Measurements from ENCODE around the gene TMED3.
A peak's percentile ranks its signal among the peaks of the same experiment; 100 is the strongest.
"Not testable (repeated sequence)": the region's sequence is repeated elsewhere in the genome, so short reads cannot be mapped to it uniquely, and the experiment has no call there.

Gene TMED3

DNA sequence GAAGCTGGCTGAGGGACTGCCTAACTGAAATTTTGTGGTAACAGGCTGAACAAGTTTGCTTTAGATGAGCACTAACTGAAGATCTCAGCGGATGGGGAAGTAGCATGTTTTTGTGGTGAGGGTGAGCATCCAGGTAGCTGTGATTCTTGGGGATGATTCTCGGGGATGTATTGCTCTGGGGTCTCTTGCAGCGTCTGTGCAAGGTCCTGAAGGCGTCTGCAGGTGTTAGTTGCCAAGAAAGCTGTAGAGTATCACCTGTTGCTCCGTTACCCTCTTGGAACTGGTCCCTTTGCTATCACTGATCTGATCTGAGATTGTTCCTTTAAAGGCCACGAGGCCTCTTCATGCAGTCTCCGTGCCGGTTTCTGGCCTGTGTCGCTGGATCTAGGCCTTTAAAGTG lies 6.0 kb downstream of the TMED3 start:
- DNase-seq (ENCODE audit: low read depth): no peak

DNA sequence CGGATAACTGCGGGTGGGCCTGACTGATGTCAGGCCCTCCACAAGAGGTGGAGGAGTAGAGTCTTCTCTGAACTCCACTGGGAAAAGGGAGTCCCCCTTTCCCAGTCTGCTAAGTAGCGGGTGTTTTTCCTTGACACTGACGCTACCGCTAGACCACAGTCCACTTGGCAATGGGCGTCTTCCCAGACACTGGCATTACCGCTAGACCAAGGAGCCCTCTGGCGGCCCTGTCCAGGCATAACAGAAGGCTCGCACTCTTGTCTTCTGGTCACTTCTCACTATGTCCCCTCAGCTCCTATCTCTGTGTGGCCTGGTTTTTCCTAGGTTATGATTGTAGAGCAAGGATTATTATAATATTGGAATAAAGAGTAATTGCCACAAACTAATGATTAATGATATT lies 9.1 kb downstream of the TMED3 start:
- not testable (repeated sequence) for DNase-seq (ENCODE audit: low read depth)

DNA sequence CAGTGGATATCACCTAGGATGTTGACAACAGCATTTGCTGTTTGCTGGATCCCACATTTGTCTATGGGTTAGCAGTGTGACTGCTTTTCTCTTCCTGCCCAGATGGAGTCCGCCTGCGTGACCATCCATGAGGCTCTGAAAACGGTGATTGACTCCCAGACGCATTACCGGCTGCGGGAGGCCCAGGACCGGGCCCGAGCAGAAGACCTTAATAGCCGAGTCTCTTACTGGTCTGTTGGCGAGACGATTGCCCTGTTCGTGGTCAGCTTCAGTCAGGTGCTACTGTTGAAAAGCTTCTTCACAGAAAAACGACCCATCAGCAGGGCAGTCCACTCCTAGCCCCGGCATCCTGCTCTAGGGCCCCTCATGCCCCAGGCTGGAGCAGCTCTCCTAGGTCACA lies 11.0 kb downstream of the TMED3 start:
- no peak for DNase-seq (ENCODE audit: low read depth)

DNA sequence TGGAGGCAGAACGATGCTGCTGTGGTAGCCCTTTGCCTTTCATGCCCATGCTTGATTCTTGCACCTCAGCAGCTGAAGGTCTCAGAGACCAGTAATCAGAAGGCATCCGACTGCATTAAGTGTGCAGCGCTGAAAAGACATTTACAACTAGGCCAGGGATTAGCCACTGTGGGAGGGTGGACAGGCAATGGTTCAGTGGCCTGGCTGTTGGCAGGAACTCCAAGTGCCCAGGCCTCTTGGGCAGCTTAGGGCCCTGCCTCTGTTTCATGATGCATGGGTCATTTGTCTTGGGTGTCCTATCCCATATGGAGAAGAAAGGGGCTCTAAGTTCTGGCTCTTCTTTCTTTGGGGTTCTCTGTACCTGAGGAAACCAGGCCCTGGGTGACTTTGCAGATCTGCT lies 11.4 kb downstream of the TMED3 start:
- no peak for DNase-seq (ENCODE audit: low read depth)

DNA sequence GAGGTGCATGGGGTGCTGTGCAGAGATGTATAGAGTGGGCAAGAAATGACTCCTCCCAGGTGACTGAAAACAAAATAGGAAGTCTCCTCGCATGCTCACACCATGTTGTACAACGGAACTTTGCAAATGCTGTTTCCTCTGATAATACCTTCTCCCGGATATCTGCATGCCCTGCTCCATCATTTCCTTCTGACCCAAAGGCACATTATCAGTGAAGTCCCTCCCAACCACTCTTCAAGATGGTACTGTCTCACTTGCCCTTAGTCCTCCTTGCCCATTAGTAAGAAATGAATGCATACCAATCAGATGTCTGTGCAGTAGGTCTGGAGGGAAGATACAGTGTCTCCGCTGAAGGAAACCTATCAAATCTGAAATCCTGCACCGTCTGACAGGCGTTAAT lies 12.0 kb downstream of the TMED3 start:
- DNase-seq (ENCODE audit: low read depth): no peak

DNA sequence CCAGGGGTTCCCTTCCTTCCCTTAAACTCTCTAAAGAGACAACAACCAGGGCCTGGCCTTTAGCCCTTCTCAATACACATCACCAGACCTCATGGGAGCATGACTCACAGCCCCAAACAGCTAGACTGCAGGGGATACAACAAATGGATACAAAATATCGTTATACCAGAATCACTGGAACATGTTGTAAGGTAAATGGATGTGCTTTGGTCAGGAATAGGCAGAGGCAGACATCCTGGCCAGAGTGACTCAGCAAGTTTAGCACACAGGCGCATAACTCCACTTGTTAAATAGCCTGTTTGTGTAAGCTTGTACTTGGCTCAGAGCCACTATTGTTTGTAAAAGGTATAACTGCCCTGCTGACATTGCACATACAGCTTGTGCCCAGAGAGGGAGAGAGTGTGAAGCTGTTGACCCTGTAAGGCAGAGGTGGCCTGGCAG lies 18.3 kb downstream of the TMED3 start:
- no peak for DNase-seq (ENCODE audit: low read depth)

DNA sequence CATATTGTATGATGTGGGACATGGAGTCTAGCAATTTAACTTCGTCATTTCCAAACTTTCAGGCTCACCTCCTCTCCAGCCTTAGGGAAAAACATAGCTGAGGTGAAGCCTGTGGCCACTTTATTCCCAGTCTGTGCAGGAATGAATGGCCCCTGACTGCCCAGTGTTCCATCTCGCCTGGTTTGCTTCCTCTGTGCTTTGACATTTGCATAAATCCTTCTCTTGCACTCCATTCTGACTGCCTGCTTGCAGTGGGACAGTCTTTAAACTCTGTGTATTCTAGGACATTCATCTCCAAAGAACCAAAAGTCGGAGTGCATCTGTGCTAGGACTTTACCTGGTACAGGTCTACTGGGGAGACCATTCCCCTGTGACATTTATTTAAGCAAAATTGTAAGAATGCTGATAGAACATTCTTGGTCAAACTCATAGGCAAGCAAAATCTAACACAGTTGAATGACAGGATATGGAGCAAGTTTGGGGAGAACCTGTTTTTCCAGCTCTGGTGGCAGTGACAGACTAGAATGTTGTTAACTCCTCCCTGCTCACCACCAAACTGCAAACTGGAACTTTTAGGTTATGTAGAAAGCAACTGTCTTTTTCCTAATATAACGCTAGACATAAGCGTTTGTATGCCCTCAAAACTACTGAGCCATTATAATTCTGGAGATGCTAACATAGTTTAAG lies 22.1 kb downstream of the TMED3 start:
- DNase-seq (ENCODE audit: low read depth): no peak

DNA sequence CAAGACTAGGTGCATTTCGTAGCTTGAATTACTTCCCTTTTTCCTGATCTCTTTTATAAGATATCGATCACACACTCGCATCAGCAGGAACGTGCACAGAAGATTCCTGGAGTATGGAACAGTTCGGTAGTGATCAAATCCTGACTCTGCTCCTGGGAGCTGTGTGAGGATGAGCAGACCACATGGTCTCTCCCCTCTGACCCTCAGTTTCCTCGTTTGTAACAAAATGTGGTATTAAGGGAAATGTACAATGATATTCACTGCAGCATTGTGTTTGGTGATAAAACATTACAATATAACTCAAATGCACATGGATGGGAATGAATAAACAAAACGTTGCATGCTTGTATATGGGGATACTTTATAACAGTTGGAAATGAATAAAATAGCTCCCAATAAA lies 26.7 kb downstream of the TMED3 start:
- no peak for DNase-seq (ENCODE audit: low read depth)

DNA sequence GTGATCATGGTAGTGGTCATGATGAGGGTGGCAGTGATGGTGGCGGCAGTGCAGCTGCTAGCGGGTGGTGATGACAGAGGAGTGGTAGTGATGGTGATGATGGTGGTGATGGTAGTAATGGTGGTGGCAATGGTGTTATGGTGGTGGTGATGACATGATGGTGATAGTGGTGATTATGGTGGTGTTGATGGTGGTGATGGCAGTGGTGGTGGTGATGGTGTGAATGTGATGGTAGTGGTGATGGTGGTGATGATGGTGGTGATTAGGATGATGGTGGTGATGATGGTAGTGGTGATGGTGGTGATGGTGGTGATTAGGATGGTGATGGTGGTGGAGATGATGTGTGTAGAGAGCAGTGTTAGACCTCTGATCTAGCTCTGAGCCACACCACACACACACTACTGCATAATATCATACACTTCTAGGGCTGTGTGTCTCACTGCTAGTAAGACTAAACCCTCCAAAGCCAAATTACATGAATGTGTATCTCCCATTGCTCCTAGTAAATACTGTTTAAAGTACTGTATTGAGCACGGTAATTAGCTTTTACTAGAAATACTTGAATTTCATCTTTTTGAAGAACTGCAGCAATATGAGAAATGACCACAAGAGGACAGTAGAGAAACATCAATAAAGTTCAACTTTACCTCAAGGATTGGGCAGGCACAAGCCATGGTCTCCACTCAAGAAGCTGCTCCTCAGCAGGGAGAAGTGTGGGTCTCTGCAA lies 28.8 kb downstream of the TMED3 start:
- peak; percentile 9 for DNase-seq (ENCODE audit: low read depth)

DNA sequence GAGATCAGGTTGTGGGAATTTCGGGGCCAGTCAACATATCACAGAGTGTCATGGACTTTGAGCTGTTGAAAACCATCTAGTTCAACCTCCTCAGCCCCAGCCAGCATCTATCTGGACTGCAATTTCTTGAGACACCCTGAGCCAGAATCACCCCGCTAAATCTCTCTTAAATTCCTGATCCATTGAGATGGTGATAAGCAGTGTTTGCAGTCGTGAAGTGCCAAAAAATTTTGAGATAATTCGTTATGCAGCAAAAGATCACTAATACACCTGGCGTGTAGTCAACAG lies 29.3 kb downstream of the TMED3 start:
- no peak for DNase-seq (ENCODE audit: low read depth)

DNA sequence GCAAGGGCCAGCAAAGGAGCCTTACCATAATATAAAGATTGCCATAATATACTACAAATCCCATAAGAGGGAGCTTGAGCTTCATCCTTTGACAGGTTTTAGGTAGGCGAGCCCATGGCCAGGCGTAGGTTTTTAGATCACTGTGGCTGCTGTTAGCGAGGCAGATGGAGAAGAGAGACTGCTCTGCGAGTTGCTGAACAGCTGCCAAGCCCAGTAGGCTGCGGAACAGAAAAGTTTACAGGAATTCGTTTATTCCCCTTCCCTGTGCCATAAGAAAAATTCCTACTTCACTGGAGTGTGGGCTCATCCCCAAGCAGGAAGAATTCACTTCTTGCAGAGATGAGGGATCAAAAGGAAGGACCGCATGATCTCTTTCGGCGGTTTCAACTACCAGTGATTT lies 30.5 kb downstream of the TMED3 start:
- no peak for DNase-seq (ENCODE audit: low read depth)

DNA sequence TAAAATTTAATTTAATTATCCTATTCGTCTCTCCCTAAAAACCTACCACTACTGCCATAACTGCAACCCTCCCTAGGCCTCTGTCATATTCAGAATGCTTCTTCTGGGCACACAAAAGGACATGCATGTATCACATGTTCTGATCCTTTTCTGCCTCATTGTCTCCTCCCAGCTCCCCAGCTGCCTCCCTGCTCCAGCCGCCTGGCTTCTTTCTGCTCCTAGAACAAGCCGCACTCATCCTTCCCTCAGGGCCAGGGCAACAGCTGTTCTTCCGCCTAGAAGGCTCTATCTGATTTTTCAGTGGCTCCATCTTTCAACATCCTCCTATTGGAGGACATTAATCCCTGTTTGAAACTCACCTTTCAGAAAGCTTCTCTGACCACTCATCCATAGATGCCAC lies 38.6 kb downstream of the TMED3 start:
- no peak for DNase-seq (ENCODE audit: low read depth)

DNA sequence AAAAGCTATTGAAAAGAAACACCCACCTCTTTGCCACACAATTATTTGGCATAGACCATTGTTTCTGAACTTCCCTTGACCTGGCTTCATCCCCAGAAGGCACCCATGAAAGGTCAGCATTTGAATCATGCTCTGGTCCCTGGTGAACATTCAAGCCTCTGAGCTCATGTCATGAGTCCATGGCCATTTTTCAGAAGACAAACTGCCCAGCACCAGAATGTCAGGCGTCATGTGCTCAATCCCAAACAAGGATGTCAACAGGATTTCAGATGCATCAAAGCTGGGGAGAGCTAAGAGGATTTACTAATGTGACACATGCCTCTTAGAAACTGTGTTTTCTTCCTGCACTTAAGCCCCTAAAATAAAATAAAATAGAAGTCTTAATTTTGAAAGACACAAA lies 41.3 kb downstream of the TMED3 start:
- DNase-seq (ENCODE audit: low read depth): no peak

DNA sequence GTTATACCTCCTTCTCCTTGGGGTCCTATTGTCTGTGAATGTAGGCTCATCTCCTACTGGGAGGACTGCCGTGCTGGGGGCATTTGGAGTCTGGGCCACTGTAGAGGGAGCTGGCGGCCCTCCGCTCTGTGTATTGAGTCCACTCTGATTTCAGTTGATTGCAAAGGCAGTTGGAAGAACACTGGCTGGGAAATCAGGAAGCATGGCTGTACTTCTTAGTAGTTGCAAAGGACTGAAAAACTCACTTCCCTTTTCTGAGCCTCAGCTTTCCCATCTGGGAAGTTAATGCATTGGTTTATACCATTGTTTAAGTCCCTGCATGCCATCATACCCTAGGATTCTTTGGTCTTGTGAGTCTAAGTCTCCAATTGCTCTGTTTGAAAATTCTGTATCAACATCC lies 46.7 kb downstream of the TMED3 start:
- no peak for DNase-seq (ENCODE audit: low read depth)

DNA sequence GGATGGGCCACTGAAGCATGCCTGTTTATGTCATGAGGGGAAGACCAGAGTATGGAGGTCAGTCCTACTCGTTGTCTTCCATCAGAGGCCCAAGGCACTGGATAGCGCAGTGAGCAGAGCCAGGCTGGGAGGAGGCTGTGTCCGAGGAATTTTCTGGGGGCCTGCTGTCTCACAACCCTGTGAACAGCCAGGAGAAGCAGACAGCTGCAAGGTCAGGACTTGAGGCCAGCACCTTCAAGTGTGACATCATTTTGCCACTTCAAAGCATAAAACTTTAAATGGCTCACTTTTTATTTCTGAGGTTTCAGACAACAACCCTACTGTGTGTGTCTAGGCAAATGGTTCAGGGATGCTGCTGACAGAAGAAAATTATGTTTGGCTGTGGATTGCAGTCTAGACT lies 47.2 kb downstream of the TMED3 start:
- no peak for DNase-seq (ENCODE audit: low read depth)

DNA sequence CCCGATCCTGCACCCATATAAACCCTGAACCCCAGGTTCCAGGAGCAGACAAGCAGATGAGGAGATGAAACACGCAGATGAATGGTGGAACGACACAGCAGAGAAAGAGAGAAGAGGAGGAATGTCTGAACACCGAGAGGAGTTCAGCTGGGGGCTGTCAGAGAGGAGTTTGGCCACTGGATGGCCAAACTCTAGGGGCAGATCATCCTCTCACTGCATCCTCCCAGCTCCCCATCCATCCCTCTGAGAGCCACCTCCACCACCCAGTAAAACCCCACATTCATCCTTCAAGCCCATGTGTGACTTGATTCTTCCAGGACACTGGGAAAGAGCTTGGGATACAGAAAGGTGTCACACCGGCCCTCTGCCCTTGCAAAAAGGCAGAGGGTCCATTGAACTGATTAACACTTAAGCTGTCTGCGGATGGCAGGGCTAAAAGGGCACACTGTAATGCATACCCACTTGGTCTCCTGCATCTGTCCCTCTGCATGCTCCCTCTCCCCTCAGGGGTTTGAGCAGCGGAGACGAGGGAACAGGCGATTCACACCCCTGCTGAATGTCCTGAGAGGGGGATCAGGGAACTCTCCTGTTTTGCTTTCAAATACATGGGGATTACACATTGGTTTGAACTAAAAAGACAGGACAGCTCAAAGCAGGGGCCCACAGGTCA lies 53.8 kb downstream of the TMED3 start:
- DNase-seq (ENCODE audit: low read depth): no peak

DNA sequence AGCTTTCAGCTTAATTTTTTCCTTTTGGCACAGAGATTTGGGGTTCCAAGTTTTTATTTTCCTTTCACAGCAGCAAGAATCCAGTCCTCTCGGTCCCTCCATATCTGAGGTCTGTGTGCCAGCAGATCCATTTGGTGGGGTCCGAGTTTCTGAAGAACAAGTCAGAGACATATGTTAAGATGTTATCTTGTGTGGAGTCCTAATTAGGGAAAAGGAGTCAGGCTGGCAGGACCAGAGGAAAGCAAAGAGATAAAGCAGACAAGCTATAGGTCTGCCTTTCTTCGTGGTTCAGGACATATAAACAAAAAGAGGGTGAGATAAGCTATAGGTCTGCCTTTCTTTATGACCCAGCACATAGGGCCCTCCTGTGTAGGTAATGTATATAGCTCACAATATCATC lies 54.9 kb downstream of the TMED3 start:
- DNase-seq (ENCODE audit: low read depth): no peak

DNA sequence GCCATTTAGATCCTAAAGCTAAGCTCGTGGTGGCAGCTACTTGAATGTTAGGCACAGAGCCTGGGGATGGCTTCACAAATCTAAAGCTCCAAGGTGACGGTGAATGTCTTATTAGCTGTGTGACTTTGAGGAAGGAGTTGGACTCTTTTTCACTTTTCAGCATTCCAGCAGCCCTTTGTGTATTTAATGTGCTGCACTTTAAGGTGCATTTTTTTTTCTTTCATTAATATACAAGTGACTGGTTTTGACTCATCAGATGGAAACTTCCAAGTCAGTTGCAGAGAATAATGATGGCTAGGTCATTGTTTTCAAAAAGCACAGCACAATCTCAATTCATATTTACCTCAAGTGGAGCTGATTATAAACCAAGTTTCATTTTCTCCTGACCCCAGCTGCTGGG lies 55.8 kb downstream of the TMED3 start:
- no peak for DNase-seq (ENCODE audit: low read depth)

DNA sequence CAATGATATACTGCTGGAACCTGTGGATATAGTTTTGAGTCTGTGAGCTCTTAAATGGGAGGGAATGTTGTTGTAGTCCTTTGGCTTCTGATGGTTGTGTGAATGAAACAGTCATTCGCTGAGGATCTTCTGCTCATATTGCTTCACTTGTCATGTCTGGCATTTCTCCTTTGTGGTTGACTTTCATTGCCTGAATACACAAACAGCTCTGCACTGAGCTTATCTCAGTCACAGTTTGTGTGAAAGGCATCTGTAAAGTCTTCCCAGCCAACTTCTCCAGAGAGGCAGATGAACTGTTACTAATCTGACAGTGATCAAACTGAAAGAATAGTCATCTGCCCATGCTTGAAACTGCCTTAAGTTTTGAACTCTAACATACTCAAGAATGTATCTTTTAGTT lies 59.8 kb downstream of the TMED3 start:
- peak; percentile 45 for DNase-seq (ENCODE audit: low read depth)

DNA sequence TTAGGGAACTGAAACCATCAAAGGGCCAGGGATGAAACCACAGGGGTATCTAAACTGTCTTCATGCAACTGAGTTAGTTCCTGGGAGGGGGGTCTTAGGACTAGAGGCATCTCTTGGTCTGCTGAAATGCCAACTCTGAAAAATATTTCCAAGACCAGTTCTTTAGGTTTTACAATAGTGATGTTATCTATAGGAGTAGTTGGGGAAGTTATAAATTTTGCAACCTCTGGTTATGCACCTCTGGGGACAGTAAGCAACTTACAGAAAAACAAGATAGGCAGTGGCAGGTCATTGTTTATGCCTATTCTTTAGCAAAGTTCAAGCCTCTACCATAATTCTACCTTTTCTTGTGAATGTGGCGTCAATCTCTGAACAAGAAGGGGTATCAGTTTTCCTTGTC lies 60.7 kb downstream of the TMED3 start:
- DNase-seq (ENCODE audit: low read depth): no peak

DNA sequence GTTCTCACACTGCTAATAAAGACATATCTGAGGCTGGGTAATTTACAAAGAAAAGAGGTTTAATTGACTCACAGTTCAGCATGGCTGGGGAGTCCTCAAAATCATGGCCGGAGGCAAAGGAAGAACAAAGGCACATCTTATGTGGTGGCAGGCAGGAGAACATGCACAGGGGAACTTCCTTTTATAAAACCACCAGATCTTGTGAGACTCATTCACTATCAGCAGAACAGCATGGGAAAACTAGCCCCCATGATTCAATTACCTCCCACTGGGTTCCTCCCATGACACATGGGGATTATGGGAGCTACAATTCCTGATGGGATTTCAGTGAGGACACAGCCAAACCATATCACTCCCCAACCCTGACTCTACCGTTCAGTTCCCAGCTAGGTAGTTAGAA lies 61.5 kb downstream of the TMED3 start:
- no peak for DNase-seq (ENCODE audit: low read depth)

Data from GM04503 (cell line).